ENCODE measurements around the gene KPNA3.

DNA sequence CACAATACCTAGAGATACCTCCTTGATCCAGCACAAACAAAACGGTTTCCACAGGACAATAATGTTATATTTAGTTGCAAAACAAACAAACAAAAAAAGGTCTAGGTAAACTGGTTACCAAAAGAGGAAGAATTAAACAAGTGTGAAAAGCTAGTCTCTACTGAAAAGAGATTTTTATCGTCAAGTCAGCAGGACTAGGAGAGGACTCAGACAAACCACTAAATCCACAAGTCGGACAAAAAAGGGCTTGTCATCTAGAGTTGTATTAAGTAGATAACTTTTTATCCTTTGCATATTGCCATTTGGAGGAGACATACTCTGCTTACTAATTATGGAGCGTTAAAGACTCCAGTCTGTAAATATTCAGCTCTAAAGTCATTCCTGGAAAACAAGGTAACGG, 9.9 kb upstream of the KPNA3 start:
- TF ChIP-seq, protein P1, sequence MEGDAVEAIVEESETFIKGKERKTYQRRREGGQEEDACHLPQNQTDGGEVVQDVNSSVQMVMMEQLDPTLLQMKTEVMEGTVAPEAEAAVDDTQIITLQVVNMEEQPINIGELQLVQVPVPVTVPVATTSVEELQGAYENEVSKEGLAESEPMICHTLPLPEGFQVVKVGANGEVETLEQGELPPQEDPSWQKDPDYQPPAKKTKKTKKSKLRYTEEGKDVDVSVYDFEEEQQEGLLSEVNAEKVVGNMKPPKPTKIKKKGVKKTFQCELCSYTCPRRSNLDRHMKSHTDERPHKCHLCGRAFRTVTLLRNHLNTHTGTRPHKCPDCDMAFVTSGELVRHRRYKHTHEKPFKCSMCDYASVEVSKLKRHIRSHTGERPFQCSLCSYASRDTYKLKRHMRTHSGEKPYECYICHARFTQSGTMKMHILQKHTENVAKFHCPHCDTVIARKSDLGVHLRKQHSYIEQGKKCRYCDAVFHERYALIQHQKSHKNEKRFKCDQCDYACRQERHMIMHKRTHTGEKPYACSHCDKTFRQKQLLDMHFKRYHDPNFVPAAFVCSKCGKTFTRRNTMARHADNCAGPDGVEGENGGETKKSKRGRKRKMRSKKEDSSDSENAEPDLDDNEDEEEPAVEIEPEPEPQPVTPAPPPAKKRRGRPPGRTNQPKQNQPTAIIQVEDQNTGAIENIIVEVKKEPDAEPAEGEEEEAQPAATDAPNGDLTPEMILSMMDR (conservative IDR thresholded peaks at IDR 0.05 in 1 of 2, IDR thresholded peaks at IDR 0.05 in 1 of 2; ENCODE audit: low read depth in 1 of 2, low read length in 2 of 2) = no peak
- TF ChIP-seq EZH2 (IDR thresholded peaks at IDR 0.05; ENCODE audit: low read length, missing control alignments) = no peak
